Natural killer cell (primary cell): Measurements from ENCODE around the gene MAST4. TPM values are rescaled to one million over a fixed set of nuclear protein-coding genes. Genes with fewer than 3 reads are reported as not detected.

Experiments
- ATAC-seq, 3 donors: fragments of 150-1000 bp in 2 of 3; fragments of 200-7000 bp in 1 of 3; cut with Tn5 transposase; 1 replicate in 1 of 3; 2 replicates in 2 of 3; pipeline ENCODE4 v1.10.0; 2021; ENCODE audit warnings: mild to moderate bottlenecking in 2 of 3, moderate library complexity in 2 of 3
- DNase-seq, 2 donors: peaks; one replicate each; pipeline versions ENCODE4 v3.0.0 to v3.0.0-alpha.2; 2013 to 2021; ENCODE audit warnings: mixed read lengths in 1 of 2
- H3K27ac ChIP-seq: one replicate; pipeline ENCODE4 v1.5.1; 2013; ENCODE audit warnings: mild to moderate bottlenecking, low read length
- H3K27me3 ChIP-seq: one replicate; pipeline ENCODE4 v1.6.1; 2013; ENCODE audit warnings: low read length; ENCODE audit not compliant: control insufficient read depth, insufficient read depth
- H3K36me3 ChIP-seq: one replicate; pipeline ENCODE4 v1.6.1; 2013; ENCODE audit warnings: low read length; ENCODE audit not compliant: control insufficient read depth, insufficient read depth
- H3K4me1 ChIP-seq: one replicate; pipeline ENCODE4 v1.6.1; 2013; ENCODE audit warnings: low read length; ENCODE audit not compliant: control insufficient read depth, insufficient read depth
- H3K4me3 ChIP-seq: one replicate; pipeline ENCODE4 v1.5.1; 2013; ENCODE audit warnings: low read length
- H3K9me3 ChIP-seq: one replicate; pipeline ENCODE4 v1.6.1; 2013; ENCODE audit warnings: low read length; ENCODE audit not compliant: control insufficient read depth, insufficient read depth
- H3K27ac Mint-ChIP-seq, 2 donors: one replicate each; pipeline ENCODE4 v1.8.0; 2022; ENCODE audit warnings: mild to moderate bottlenecking in 2 of 2, mixed read lengths in 2 of 2, moderate library complexity in 1 of 2
- H3K27me3 Mint-ChIP-seq, 2 donors: one replicate each; pipeline ENCODE4 v1.8.0; 2022; ENCODE audit warnings: low read depth in 2 of 2, mixed read lengths in 2 of 2
- H3K36me3 Mint-ChIP-seq: one replicate; pipeline ENCODE4 v1.8.0; 2022; ENCODE audit warnings: mixed read lengths
- H3K4me1 Mint-ChIP-seq, 2 donors: one replicate each; pipeline ENCODE4 v1.8.0; 2022; ENCODE audit warnings: mixed read lengths in 2 of 2
- H3K4me3 Mint-ChIP-seq: one replicate; pipeline ENCODE4 v1.8.0; 2022; ENCODE audit warnings: mild to moderate bottlenecking, moderate library complexity, mixed read lengths
- H3K9me3 Mint-ChIP-seq, 2 donors: one replicate each; pipeline ENCODE4 v1.8.0; 2022; ENCODE audit warnings: mixed read lengths in 2 of 2
- WGBS: methylation state at CpG from one replicate; pipeline ENCODE4 v1.1.7; 2013; ENCODE audit warnings: missing lambda C conversion rate; ENCODE audit not compliant: insufficient coverage; 5-methylcytosine and 5-hydroxymethylcytosine counted together
- intact Hi-C: fragments of 100-400 bp; cut with micrococcal nuclease; formaldehyde crosslinking; loops from one replicate; pipeline ENCODE4 v1.14.2; 2022
- total RNA-seq, 4 donors: library from RNA; stranded (reverse); fragments of 120-200 nt in 1 of 4; gene quantifications; one replicate each; pipeline versions ENCODE4 v1.2.3 to v1.2.4, GENCODE V29; 2013 to 2022
- TF ChIP-seq, protein P1 (sequence below): fragments of 200-600 bp; IDR thresholded peaks from one replicate; pipeline ENCODE4 v1.8.0; 2022; ENCODE audit warnings: antibody characterized with exemption

Gene MAST4
- total RNA-seq, 3 donors from 2014 or later (not counting 1 experiment from before 2014, with no cell fraction given): 6.5 to 14.1 (median 12.7) TPM

DNA sequence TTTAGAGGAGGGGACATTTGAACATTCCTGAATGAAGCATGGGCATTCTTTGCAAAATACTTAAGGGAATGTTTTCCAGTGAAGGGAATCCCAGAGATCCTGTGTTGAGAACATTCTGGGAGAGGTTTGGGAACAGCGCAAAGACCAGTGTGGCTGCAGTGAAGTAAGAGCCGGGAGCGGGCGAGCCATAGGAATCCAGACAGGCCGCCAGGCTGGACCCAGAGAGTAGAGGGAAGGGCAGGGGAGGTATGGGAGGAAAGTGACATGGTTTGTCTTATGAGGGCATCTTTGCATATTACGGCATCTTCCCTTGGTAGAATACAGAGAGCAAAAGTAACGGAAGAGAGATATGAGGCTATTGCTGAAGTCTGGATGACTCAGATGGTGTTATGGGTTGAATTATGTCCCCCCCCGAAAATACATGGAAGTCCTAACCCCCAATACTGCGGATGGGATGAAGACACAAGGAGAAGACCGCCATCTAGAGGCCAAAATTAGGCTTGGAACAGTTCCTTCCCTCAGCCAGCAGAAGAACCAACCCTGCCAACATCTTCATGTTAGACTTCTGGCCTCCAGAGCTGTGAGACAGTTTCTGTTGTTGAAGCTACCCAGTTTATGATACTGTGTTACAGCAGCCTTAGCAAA lies 268.2 kb downstream of the MAST4 start:
- Histone ChIP-seq H3K27ac (no peak overlapping the region), H3K4me1 (no peaks in the 10 kb centered on the region), H3K36me3 (no peaks in the 10 kb centered on the region), H3K27me3 (no peaks in the 10 kb centered on the region), H3K4me3 (no peak overlapping the region), H3K9me3 (no peaks in the 10 kb centered on the region)
- WGBS: 75% methylated on average over 10 of the region's 10 CpGs
- Mint-ChIP-seq H3K36me3 (no peaks in the 10 kb centered on the region), H3K27ac (no peak overlapping the region), H3K4me3 (no peak overlapping the region), H3K4me1 (no peaks in the 10 kb centered on the region), H3K27me3 (peaks cover 17 to 35% of the 10 kb centered on the region in 2 donors), H3K9me3 (no peaks in the 10 kb centered on the region)
- ATAC-seq (peak in 1 of 3 donors; percentile 78), DNase-seq (peak in 1 of 2 donors; percentile 51)
- TF ChIP-seq, protein P1, sequence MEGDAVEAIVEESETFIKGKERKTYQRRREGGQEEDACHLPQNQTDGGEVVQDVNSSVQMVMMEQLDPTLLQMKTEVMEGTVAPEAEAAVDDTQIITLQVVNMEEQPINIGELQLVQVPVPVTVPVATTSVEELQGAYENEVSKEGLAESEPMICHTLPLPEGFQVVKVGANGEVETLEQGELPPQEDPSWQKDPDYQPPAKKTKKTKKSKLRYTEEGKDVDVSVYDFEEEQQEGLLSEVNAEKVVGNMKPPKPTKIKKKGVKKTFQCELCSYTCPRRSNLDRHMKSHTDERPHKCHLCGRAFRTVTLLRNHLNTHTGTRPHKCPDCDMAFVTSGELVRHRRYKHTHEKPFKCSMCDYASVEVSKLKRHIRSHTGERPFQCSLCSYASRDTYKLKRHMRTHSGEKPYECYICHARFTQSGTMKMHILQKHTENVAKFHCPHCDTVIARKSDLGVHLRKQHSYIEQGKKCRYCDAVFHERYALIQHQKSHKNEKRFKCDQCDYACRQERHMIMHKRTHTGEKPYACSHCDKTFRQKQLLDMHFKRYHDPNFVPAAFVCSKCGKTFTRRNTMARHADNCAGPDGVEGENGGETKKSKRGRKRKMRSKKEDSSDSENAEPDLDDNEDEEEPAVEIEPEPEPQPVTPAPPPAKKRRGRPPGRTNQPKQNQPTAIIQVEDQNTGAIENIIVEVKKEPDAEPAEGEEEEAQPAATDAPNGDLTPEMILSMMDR: no peak
- intact Hi-C loops: no loop called here

DNA sequence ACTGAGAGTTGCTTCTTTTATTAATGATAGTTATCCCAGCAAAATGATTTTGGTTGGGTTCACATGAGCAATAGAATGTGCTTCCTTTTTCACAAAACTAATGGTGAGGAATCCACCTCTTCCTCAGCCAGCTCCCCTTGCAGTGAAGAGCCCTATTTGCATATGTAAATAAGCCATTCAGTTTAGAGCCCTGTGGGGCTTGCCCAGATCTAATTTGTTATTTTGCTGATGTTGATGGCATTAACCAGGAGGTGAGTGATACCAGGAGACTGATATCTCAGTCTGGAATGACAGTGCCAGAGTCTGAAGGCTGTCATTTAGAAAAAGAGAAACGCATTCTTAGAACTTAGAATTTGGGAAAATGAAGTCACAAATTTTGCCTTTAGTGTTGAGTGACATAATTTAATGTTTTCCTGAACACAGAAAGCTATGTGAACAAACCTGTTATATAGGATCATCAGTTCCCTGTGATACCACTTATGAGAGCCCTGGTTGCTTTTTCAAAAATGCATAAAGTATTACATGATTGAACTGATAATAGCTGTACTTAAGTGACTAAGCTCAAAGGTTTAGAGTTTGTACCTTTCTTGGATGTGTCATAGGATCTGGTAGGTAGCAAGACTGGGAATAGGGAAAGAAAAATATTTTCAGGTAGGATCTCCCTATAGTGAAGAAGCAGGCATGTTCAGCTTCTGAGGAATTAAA lies 271.6 kb downstream of the MAST4 start:
- TF ChIP-seq, protein P1: no peak
- no peak overlapping the region for H3K4me3 Mint-ChIP-seq
- no peaks in the 10 kb centered on the region for H3K27me3 ChIP-seq
- peaks cover 9 to 16% of the 10 kb centered on the region in 2 donors for H3K27me3 Mint-ChIP-seq
- intact Hi-C loops: no loop called here
- ATAC-seq (no peak), DNase-seq (no peak)
- H3K4me1 Mint-ChIP-seq: no peaks in the 10 kb centered on the region
- no peaks in the 10 kb centered on the region for H3K4me1 ChIP-seq
- H3K27ac Mint-ChIP-seq: no peak overlapping the region
- no peak overlapping the region for H3K27ac ChIP-seq
- no peak overlapping the region for H3K4me3 ChIP-seq
- H3K36me3 ChIP-seq: no peaks in the 10 kb centered on the region
- H3K9me3 ChIP-seq: no peaks in the 10 kb centered on the region
- WGBS: 71% methylated on average over 1 of the region's 1 CpG
- no peaks in the 10 kb centered on the region for H3K9me3 Mint-ChIP-seq
- H3K36me3 Mint-ChIP-seq: no peaks in the 10 kb centered on the region

GRCh38 chr5:66869347-66869746 lies 273.2 kb downstream of the MAST4 start:
- intact Hi-C loops: no loop called here
- Mint-ChIP-seq H3K9me3 (no peaks in the 10 kb centered on the region), H3K27ac (no peak overlapping the region), H3K4me3 (no peak overlapping the region), H3K36me3 (no peaks in the 10 kb centered on the region), H3K27me3 (peaks cover 7% of the 10 kb centered on the region in 2 donors), H3K4me1 (no peaks in the 10 kb centered on the region)
- H3K36me3 ChIP-seq: no peaks in the 10 kb centered on the region
- DNase-seq: no peak
- ATAC-seq: no peak
- H3K9me3 ChIP-seq: no peaks in the 10 kb centered on the region
- H3K27me3 ChIP-seq: no peaks in the 10 kb centered on the region
- TF ChIP-seq, protein P1: no peak
- no peak overlapping the region for H3K4me3 ChIP-seq
- H3K4me1 ChIP-seq: no peaks in the 10 kb centered on the region
- WGBS: 84% methylated on average over 3 of the region's 6 CpGs
- no peak overlapping the region for H3K27ac ChIP-seq
